ENCODE results near the gene SULT2A1. TPM values are rescaled to one million over a fixed set of nuclear protein-coding genes. Genes with fewer than 3 reads are reported as not detected.

SULT2A1 gene
- polyA plus RNA-seq, 1 donor (not counting 4 experiments of a cell fraction or from before 2014, with no cell fraction given), result not detected

DNA sequence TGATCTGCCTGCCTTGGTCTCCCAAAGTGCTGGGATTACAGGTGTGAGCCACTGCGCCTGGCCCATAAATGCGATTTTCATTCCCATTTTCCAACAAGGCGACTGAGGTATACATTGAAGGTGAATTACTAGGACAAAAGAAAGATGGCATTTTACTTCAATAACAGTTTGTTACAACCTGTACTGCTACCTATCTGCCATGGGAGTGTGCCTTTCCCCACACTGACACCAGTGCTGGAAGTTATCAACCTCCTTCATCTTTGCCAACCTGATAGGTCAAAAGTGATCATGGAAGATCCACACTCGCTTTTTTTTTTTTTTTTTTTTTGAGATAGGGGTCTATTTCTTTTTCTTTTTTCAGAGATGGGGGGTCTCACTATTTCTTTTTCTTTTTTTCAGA, 53.4 kb downstream of the SULT2A1 start:
- DNase-seq (ENCODE audit: low read depth, low spot score) (no peak), FAIRE-seq (no peak)
- Histone ChIP-seq H3K4me1 (ENCODE audit: control insufficient read depth, extremely low read depth, insufficient read depth, low read length) (no peaks in the 10 kb centered on the region), H4K20me1 (ENCODE audit: control insufficient read depth, extremely low read depth, insufficient read depth, low read length) (no peaks in the 10 kb centered on the region), H2AFZ (ENCODE audit: control insufficient read depth, low read length) (no peak overlapping the region), H3K9me3 (ENCODE audit: control insufficient read depth, low read depth, low read length) (no peaks in the 10 kb centered on the region), H3K79me2 (ENCODE audit: control insufficient read depth, insufficient read depth, low read length) (no peaks in the 10 kb centered on the region), H3K9ac (ENCODE audit: control insufficient read depth, extremely low read depth, insufficient read depth, low read length) (no peak overlapping the region), H3K36me3 (ENCODE audit: control insufficient read depth in 2 of 2, extremely low read depth in 1 of 2, insufficient read depth in 2 of 2, low read length in 2 of 2) (no peaks in the 10 kb centered on the region), H3K27ac (ENCODE audit: control insufficient read depth, insufficient read depth, low read length) (no peak overlapping the region), H3K9me1 (ENCODE audit: control insufficient read depth, extremely low read depth, insufficient read depth, low read length) (no peaks in the 10 kb centered on the region), H3K4me2 (ENCODE audit: control insufficient read depth, extremely low read depth, insufficient read depth, low read depth, low read length) (no peak overlapping the region), H3K27me3 (ENCODE audit: control insufficient read depth, extremely low read depth, insufficient read depth, low read length) (no peaks in the 10 kb centered on the region), H3K4me3 (ENCODE audit: control insufficient read depth in 2 of 3, extremely low read depth in 1 of 3, insufficient read depth in 2 of 3, low read depth in 1 of 3, low read length in 3 of 3) (no peak overlapping the region)
- dilution Hi-C loops (cut with MboI; ENCODE audit: extremely low pct_ligation_motif_present, low sequenced_read_pairs), result no loop called here
- TF ChIP-seq, protein P1, sequence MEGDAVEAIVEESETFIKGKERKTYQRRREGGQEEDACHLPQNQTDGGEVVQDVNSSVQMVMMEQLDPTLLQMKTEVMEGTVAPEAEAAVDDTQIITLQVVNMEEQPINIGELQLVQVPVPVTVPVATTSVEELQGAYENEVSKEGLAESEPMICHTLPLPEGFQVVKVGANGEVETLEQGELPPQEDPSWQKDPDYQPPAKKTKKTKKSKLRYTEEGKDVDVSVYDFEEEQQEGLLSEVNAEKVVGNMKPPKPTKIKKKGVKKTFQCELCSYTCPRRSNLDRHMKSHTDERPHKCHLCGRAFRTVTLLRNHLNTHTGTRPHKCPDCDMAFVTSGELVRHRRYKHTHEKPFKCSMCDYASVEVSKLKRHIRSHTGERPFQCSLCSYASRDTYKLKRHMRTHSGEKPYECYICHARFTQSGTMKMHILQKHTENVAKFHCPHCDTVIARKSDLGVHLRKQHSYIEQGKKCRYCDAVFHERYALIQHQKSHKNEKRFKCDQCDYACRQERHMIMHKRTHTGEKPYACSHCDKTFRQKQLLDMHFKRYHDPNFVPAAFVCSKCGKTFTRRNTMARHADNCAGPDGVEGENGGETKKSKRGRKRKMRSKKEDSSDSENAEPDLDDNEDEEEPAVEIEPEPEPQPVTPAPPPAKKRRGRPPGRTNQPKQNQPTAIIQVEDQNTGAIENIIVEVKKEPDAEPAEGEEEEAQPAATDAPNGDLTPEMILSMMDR (optimal IDR thresholded peaks at IDR 0.05 in 1 of 3, IDR thresholded peaks at IDR 0.05 in 1 of 3, conservative IDR thresholded peaks at IDR 0.05 in 1 of 3; ENCODE audit: extremely low read depth in 1 of 3, insufficient read depth in 2 of 3, low read length in 3 of 3), result no peak

DNA sequence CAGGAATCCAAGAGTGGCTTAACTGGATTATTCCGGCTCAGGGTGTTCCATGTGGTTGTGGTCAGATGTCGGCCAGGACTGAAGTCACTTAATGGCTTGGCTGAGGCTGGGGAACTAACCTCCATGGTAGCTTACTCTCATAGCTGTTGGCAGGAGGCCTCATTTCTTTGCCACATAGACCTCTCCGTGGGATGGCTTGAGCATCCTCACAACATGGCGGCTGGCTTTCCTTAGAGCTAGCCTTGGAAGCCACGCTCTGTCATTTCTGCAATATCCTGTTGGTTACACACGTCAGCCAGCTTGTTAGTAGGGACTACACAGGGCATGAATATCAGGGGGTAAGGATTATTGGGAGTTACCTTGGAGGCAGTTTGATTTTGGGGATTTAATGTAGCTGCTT, 59.3 kb downstream of the SULT2A1 start:
- DNase-seq (ENCODE audit: low read depth, low spot score) (no peak), FAIRE-seq (no peak)
- Histone ChIP-seq H3K36me3 (ENCODE audit: control insufficient read depth in 2 of 2, extremely low read depth in 1 of 2, insufficient read depth in 2 of 2, low read length in 2 of 2) (no peaks in the 10 kb centered on the region), H2AFZ (ENCODE audit: control insufficient read depth, low read length) (no peak overlapping the region), H4K20me1 (ENCODE audit: control insufficient read depth, extremely low read depth, insufficient read depth, low read length) (peaks cover 3% of the 10 kb centered on the region), H3K4me2 (ENCODE audit: control insufficient read depth, extremely low read depth, insufficient read depth, low read depth, low read length) (no peak overlapping the region), H3K9ac (ENCODE audit: control insufficient read depth, extremely low read depth, insufficient read depth, low read length) (no peak overlapping the region), H3K9me1 (ENCODE audit: control insufficient read depth, extremely low read depth, insufficient read depth, low read length) (no peaks in the 10 kb centered on the region), H3K4me3 (ENCODE audit: control insufficient read depth in 2 of 3, extremely low read depth in 1 of 3, insufficient read depth in 2 of 3, low read depth in 1 of 3, low read length in 3 of 3) (no peak overlapping the region), H3K4me1 (ENCODE audit: control insufficient read depth, extremely low read depth, insufficient read depth, low read length) (no peaks in the 10 kb centered on the region), H3K9me3 (ENCODE audit: control insufficient read depth, low read depth, low read length) (no peaks in the 10 kb centered on the region), H3K79me2 (ENCODE audit: control insufficient read depth, insufficient read depth, low read length) (no peaks in the 10 kb centered on the region), H3K27ac (ENCODE audit: control insufficient read depth, insufficient read depth, low read length) (no peak overlapping the region), H3K27me3 (ENCODE audit: control insufficient read depth, extremely low read depth, insufficient read depth, low read length) (no peaks in the 10 kb centered on the region)
- dilution Hi-C loops (cut with MboI; ENCODE audit: extremely low pct_ligation_motif_present, low sequenced_read_pairs), result no loop called here
- TF ChIP-seq, protein P1 (optimal IDR thresholded peaks at IDR 0.05 in 1 of 3, IDR thresholded peaks at IDR 0.05 in 1 of 3, conservative IDR thresholded peaks at IDR 0.05 in 1 of 3; ENCODE audit: extremely low read depth in 1 of 3, insufficient read depth in 2 of 3, low read length in 3 of 3), result no peak
- TF ChIP-seq EZH2 (IDR thresholded peaks at IDR 0.05; ENCODE audit: low read length), result no peak
